ENCODE results near the gene PPP1R14C.

The PPP1R14C gene

DNA sequence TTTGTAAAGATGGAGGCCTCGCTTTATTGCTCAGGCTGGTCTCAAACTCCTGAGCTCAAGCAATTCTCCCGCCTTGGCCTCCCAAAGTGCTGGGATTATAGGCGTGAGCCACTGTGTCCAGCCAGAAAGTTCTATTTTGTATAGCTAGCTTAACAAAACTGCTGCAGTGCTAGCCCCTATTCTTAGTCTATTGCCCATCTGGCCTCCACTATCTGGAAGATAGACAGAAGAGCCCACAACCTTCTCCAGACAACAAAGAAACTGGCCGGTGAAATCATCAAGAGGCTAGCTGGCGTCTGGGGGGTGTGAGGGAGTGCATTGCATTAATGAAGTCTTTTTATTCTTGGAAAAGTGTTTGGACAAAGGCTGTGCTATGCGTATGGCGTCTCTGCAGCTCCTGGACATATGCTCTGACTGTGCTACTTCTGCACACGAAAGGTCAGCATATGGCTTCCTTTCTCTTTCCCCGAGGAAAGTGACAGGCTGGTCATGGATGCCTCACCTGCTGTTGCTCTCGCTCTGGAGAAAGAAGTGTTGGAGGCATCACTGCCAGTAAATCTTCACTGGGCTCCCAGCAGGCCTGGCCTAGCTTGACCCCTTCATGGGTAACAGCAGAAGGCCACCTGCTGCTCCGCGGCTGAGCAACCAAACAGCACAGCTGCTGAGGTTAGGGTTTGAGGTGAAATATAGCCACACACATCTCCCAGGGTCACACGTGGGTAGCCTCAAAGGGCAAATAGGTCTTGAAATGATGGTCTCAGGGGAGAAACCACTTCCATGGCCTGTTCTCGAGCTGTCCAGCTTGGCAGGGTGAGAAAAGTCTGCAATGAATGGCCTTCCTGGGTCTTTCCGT lies 130.8 kb downstream of the PPP1R14C start:
- DNase-seq: no peak

DNA sequence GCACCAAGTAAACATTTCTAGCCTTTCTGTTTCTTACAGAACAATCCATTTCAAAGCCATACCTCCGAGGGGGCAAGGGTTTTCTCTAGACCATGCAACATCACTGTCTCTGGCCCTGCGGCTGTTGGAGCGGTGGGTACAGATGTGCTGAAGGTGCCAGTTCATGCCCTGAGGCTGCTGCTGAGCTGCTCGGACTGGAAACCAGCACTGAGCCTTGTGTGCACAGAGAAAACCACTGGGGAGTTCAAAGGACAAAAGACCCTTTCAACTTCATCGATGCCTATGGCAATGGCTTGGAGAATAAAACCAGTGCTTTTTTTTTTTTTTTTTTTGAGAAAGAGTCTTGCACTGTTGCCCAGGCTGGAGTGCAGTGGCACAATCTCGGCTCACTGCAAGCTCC lies 132.6 kb downstream of the PPP1R14C start:
- no peak for DNase-seq

DNA sequence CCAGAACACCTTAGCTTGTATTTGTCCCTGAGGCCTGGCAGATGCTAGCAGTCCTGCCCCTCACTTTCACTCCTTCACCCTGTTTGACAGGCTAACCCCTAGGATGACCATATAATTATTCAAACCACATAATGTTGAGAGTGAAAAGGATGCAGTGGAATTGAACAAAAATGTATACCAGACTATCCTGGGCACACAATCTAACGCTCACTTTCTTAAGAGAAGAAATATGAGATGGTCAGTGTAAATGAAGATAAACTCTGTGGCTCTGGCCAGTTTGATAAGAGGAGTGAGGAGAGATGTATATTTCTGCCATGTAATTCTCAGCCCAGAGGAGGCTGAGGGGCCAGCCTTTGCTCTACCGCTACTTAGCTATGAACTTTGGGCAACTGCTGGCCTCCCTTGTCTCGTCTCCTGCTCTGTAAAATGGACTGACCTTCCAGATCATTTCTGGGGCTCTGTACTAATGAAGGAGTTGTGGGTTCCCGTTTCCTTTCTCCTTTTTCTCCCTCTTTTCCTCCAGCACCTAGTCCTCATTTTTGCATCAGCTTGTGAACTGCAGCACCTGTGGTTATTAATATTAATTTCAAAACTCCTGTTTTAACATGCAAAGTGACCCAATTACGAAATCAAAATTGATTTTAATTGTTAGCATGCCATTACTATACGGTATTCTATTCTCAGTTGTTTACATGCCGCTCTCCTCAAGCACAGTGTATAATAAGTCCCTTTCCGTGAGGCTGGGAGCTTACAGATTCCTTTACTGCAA lies 133.5 kb downstream of the PPP1R14C start:
- DNase-seq: no peak

DNA sequence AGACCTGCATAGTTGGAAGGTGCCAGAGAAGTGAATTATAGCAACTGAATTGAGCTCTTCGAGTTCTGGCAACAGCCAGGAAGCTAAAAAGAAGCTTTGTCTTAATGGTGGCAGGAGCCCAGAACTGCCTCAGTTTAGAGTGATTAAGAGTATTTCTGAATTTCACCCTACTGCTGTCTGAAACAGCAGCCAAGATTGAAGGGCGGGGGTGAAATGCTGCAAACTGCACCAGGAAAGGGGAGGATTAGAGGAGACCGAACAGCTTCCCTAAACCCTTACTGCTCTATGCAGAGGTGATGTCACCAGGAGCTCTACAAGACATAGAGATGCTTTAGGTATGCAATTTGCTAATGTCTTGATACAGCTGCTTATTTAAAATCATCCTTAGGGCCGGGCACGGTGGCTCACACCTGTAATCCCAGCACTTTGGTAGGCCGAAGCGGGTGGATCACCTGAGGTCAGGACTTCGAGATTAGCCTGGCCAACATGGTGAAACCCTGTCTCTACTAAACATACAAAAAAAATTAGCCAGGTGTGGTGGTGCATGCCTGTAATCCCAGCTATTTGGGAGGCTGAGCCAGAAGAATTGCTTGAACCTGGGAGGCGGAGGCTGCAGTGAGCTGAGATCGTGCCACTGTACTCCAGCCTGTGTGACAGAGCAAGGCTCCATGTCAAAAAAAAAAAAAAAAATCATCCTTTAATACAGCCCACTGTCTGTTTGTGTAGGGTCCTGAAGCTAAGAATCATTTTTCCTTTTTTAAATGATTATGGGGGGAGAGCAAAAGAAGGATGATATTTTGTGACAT lies 134.3 kb downstream of the PPP1R14C start:
- no peak for DNase-seq

DNA sequence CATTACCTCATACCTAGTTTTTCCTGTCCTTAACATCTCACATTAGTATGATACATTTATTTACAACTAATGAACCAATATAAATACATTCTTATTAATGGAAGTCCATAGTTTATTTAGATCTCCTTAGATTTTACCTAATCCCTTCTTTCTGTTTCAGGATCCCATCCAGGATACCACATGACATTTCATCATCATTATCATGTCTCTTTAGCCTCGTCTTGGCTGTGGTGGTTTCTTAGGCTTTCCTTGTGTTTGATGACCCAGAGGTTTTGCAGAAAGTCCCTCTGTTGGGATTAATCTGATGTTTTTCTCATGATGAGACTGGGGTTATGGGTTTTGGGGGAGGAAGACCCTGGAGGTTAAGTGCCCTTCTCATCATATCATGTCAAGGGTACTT lies 136.7 kb downstream of the PPP1R14C start:
- no peak for DNase-seq

DNA sequence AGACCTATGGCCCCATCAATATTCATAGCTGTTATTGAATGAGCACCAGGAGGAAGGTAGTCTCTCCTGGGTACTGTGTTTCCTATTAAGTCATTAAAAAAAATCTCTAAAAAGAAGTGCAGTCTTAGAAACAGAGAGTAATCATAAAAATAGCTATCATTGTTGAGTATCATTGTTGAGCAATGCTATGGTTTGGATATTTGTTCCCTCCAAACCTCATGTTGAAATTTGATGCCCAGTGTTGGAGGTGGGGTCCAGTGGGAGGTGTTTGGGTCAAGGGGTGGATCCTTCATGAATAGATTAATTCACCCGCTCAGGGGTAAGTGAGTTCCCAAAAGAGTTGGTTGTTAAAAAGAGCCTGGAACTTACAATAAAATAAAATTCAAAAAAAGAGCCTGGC lies 137.9 kb downstream of the PPP1R14C start:
- DNase-seq: no peak

DNA sequence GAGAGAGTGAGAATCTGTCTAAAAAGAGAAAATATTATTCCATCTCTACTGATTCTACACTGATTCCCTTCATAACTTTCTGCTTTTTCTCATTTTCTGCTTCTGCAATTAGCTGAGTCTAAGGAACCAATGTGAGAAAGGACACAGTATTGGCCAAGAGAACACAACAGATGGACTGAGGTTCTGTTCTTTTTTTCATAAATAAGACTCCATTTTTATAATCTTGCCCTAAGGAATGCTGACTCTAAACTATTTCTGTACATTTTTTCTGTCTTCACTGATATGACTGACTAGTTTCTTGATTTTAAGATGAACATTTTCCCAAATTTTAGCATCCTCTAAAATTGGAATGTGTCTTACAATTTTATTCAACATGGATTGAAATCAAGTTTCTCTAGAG lies 138.9 kb downstream of the PPP1R14C start:
- DNase-seq: no peak

DNA sequence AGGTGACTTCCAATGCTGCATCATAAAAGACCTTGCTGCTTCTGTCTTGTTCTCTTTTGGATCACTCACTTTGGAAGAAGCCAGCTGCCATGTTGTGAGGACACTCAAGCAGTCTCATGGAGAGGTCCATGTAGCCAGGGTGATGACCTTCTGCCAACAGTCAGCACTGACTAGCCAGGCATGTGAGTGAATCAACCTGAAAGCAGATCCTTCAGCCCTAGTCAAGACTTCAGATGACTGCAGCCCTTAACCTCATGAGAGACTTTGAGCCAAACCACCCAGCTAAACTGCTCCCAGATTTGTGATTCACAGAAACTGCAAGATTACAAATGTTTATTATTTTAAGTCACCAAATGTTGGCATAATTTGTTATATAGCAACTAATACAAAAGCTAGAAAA lies 140.0 kb downstream of the PPP1R14C start:
- DNase-seq: no peak

DNA sequence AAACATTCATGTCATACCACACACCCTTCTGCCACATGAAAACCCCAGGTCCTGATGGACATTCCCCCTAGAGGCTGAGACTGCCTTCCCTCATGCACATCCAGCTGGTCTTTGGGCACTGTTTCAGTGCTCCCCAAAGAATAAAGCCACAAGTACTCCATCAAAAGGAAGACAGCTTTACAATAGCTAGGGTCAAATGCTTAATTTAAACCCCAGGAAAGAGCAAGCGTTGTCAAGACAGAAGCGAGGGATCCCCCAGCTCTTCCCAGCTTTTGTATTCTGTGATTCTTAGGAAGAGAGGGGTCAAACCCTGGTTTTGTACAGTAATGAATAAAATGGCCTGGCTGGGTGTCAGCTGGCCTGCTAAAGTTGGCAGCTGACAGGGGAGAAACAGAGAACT lies 143.6 kb downstream of the PPP1R14C start:
- no peak for DNase-seq

DNA sequence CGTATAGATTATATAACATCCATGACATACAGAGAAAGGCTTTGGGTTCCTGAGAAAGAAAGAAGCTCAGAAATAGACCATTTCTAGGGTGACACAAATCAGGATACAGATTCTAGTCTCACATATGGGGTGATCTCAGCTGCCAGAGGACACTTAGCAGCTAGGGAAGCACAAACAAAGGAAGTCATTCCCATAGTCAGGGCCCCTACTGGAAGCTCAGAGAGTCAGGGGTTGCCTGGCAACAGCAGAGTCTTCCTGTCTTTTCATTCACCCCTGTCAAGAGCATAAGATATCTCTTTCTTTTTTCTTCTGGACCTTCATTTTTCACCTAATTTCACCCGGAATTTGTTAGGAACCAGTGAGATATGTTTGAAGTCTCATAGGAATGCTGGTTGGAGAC lies 144.1 kb downstream of the PPP1R14C start:
- DNase-seq: no peak

DNA sequence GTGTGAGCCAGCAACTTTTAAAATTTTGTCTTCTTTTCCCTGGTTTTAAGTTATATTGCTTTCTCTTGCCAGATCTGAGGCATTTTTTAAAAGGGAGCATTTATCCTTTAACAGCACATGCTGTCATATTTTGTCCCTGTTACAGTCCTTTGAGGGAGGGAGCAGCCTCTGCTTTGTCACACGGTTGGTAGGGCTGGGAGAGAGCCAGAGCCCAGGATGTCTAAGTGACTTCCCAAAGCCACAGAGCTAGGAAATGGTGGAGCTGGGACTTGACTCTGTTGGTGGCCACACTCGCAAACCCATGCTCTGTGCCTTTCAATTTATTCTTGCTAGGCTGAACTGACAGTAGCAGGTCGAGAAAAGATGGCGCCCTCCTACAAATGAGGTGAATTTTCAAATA lies 145.6 kb downstream of the PPP1R14C start:
- DNase-seq: no peak

DNA sequence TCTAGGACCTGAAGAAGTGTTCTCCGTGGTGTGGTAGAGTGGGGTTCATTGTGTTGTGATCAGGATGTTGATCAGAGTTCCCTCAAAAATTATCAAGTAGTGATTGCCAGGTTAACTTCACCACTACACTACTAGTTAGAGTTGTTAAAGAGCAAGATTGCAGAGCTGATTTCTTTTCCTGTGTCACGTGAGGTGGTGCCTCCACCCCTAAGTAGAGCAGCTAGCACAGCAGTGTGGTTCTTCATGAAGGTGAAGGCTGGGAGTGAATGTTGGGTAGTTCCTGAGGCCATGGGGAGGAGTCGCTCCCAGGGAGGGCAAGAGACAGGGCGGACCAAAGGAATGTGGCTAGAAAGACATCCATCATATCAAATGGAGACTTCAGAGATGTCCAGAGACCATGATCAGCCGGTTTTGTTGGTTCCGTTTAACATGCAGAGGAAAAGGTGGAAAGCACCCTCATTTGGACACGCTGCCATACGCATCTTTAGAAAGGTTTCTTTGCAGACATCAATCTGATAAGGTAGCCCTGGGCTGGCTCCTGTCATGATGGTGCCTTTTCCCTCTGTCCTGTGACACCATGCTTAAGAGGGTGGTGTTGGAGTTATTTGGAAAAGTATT lies 146.7 kb downstream of the PPP1R14C start:
- DNase-seq: no peak

DNA sequence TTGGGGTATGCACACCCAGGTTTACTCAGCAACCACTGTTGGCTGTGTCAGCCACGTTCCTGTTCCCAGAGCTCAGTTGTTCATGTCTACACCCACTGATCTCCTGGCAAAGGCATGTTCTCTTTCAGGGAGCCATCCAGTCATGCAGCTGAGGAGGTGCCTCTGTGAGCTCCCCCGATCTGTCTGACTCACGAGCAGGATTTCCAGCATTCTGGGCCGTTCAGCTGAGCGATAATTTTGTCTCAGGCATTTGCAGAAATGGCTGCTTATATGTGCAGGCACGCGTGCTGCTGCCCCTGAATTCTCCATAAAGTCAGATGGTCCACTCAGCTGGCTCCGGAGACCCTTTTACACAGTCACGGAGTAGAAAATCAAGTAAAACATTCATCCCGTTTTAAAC lies 147.6 kb downstream of the PPP1R14C start:
- DNase-seq: no peak

DNA sequence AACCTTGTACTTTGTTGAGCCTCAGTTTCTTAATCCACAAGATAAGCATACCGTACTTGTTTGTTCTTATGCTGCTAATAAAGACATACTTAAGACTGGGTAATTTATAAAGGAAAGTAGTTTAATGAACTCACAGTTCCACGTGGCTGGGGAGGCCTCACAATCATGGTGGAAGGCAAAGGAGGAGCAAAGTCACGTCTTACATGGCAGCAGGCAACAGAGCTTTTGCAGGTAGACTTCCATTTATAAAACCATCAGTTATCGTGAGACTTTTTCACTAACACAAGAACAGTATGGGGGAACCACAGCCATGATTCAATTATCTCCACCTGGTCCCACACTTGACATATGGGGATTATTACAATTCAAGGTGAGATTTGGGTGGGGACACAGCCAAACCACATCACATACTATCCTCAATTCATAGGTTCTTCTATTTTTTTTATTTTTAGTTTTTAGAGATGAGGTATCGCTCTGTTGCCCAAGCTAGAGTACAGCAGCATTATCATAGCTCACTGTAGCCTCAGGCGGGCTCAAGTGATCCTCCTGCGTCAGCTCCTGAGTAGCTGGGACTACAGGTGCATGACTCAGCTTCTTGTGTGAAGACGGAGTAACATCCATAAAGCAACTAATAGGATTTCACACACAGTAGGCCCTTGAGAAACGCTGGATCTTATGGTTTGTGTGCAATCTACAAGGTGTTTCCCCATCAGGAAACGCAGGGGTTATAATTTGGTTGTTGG lies 149.3 kb downstream of the PPP1R14C start:
- no peak for DNase-seq

DNA sequence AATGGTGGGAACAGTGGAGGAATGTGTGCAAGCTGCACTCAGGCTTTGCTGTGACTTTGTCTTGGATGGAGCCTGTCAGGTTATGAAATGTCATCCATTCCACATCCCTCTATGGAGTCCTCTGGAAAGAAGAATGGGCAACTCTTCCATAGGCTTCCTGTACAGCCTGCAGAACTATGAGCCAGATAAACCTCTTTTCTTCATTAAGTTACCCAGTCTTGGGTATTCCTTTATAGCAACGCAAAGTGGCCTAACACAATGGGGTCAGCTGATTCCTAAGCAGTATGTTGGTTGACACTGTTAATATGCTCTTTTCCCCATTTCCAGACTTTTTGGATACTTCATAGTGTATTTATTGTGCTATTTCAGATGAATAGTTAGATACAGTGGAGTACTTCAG lies 150.2 kb downstream of the PPP1R14C start:
- DNase-seq: no peak

DNA sequence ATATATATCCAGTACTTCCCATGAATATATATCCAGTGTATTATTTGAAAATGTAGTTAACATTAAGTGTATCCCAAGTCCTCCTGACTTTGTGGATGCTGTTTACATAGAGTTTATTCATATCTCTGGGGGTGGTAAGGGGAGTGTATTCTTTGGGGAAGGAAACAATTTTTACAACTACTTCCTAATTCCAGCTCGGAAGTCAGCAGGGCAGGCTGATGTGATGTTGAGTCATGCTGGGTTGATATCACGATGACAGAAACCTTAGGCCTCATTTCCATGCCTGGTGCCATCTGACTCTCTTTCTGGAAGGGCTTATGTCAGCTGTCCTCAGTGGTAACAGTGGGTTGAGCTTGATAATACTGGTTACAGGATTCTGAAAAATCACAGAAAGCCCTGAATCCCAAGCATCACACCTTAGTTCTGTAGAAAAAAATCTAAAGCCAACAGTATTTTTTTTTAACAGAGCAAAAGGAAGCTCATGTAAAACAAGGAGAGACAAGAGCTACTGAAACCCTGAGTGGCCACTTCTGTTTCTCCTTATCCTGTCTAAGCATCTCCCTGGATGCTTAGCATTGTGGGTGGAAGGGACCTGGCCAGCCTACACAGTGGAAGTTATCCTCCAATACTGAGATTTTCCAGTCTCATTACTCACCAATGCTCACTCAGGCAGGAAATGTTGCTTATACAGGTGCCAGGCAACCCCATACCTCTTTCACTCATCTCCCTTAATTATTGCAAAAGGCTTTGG lies 150.8 kb downstream of the PPP1R14C start:
- peak; percentile 30 to 38 for DNase-seq

DNA sequence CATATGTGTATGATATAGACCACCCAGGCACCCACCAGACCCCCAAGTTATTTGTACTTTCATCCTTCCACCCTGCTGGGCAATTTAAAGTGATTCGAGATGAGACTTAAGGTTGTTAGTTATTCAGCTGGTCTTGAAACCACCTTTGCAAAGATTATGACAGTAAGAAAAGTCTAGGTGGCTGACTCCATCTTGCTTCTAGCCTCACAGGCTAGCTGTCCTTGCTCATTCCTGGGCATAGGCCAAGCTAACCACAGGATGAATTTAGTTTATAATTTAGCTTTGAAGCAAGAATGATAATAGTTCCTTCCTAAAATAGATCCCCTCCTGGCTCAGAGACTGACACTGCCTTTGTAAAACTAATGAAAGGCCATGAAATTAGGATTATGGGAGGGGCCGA lies 154.0 kb downstream of the PPP1R14C start:
- DNase-seq: no peak

DNA sequence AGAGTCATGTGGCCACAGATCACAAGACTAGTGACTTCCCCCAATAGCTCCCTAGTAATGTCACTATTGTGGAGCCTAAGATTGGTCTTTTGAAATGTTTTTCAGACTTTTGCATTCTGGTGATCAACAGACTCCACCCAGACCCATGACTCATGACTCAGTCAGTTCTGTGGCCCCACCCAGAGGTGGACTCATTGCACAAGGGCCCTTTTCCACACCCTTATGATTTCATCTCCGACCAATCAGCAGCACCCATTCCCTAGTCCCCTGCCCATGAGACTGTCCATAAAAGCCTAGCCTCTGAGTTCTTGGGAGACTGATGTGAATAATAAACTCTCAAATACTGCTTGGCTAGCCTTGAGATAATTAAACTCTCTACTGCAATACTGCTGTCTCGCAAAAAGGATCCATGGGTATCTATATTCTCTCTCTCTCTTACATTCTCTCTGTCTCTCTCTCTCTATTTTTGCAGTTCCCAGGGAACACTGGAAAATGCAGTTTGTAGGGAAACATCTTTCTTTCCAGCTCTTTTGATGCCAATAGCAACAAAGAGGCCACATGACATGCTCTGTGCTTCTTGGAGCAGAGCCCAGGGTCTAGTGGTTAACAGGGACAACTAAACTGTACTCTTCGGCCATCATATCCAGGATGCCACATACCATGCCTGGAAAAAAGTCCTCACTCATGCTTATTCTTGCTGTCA lies 154.6 kb downstream of the PPP1R14C start:
- DNase-seq: no peak

DNA sequence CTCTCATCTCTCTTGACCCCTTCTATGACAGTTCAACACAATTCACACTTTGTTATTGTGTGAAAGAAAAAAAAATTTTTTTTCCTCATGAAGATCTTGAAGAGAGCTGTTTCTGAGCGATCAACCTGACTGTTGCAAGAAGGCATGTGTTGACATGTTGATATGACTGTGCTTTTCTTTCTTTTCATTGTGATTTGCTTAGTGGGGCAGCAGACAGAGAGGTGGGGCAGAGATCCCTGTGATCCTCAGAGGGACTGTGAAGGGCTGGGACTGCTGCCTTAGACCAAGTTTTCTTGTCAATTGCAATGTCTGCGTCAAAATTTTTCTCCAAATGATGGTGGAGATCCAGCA lies 155.2 kb downstream of the PPP1R14C start:
- no peak for DNase-seq

DNA sequence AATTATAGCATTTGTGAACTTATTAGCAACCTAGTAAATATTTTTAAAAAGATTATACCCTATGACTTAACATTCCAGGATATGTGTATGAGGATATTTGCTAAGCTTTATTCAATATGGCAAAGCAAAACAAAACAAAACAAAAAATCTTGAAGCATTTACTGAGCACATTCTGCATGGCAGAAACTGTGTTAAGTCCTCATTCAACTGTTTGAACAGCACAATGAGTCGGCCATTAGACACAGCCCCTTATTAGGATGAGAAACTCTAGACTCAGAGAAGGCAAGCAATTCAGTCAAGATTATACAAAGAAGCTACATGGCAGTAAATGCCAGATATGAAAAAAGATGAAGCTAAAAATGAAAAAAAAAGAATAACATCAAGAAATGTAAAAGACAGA lies 155.8 kb downstream of the PPP1R14C start:
- no peak for DNase-seq

Data from Kasumi-1 (cell line).